H1 (cell line): ENCODE measurements around the gene NELFE. TPM values are rescaled to one million over a fixed set of nuclear protein-coding genes. Genes with fewer than 3 reads are reported as not detected.

ENCODE experiments used
- CTCF ChIA-PET: fragments of 300-600 bp; sonication (Branson Sonifier 250); formaldehyde crosslinking; loops from one replicate; lab custom pipeline; 2021; ENCODE audit not compliant: partially characterized antibody; lab: Charles Lee
- POLR2A ChIA-PET: fragments of 300-600 bp; sonication (Branson Sonifier 250); formaldehyde crosslinking; loops from one replicate; lab custom pipeline; 2021; ENCODE audit warnings: inconsistent platforms; ENCODE audit not compliant: partially characterized antibody; lab: Charles Lee
- DNase-seq, 2 experiments: peaks; one replicate each; pipeline versions ENCODE4 v3.0.0 to v3.0.0-alpha.2; 2010 to 2022; ENCODE audit warnings: low spot score in 2 of 2, low read depth in 1 of 2, mixed read lengths in 1 of 2
- FAIRE-seq: peaks from 2 replicates; lab custom pipeline; 2011; peaks lifted over from hg19 to GRCh38; lab: Jason Lieb, UNC
- H2AFZ ChIP-seq: 2 replicates; pipeline ENCODE4 v1.8.1; 2012; ENCODE audit warnings: low read length, inconsistent platforms
- H2AK5ac ChIP-seq: 2 replicates; pipeline ENCODE4 v1.6.1; 2013; ENCODE audit warnings: low read depth, low read length
- H2BK120ac ChIP-seq: replicated peaks from 2 replicates; pipeline ENCODE3; 2013; ENCODE audit warnings: low read depth, low read length, inconsistent platforms
- H2BK12ac ChIP-seq: 2 replicates; pipeline ENCODE4 v1.6.1; 2013; ENCODE audit warnings: low read depth, low read length
- H2BK15ac ChIP-seq: 2 replicates; pipeline ENCODE4 v1.6.1; 2013; ENCODE audit warnings: low read length
- H2BK20ac ChIP-seq: 2 replicates; pipeline ENCODE4 v1.6.1; 2013; ENCODE audit warnings: low read length
- H2BK5ac ChIP-seq: 2 replicates; pipeline ENCODE4 v1.6.1; 2013; ENCODE audit warnings: low read depth, low read length
- H3K14ac ChIP-seq: 2 replicates; pipeline ENCODE4 v1.6.1; 2013; ENCODE audit warnings: inconsistent platforms; ENCODE audit not compliant: insufficient read length
- H3K18ac ChIP-seq: 2 replicates; pipeline ENCODE4 v1.6.1; 2013; ENCODE audit warnings: low read length; ENCODE audit errors: extremely low read depth
- H3K23ac ChIP-seq: 2 replicates; pipeline ENCODE4 v1.6.1; 2013; ENCODE audit warnings: inconsistent platforms; ENCODE audit not compliant: insufficient read length
- H3K23me2 ChIP-seq: 2 replicates; pipeline ENCODE4 v1.6.1; 2013; ENCODE audit warnings: low read depth, low read length
- H3K27ac ChIP-seq: 2 replicates; pipeline ENCODE4 v1.6.1; 2011; ENCODE audit warnings: low read depth, low read length, inconsistent platforms
- H3K27me3 ChIP-seq, 4 experiments: replicated peaks in 1 of 4; 1 replicate in 1 of 4; 2 replicates in 3 of 4; pipeline versions ENCODE4 v1.6.1 to v1.8.1; 2011 to 2013; ENCODE audit warnings: low read length in 3 of 4, mild to moderate bottlenecking in 3 of 4, inconsistent platforms in 2 of 4, mixed read lengths in 2 of 4, moderate library complexity in 1 of 4; ENCODE audit not compliant: control insufficient read depth in 3 of 4, insufficient read depth in 3 of 4; ENCODE audit errors: extremely low read depth in 1 of 4
- H3K36me3 ChIP-seq, 4 experiments: 2 replicates each; pipeline versions ENCODE4 v1.6.1 to v1.8.1; 2011 to 2013; ENCODE audit warnings: mild to moderate bottlenecking in 4 of 4, low read length in 3 of 4, moderate library complexity in 2 of 4, control low read depth in 1 of 4, inconsistent platforms in 1 of 4; ENCODE audit not compliant: insufficient read depth in 4 of 4, control insufficient read depth in 2 of 4
- H3K4ac ChIP-seq: replicated peaks from 2 replicates; pipeline ENCODE3; 2013; ENCODE audit warnings: low read length, low read depth, mixed read lengths, inconsistent platforms; ENCODE audit not compliant: insufficient read length
- H3K4me1 ChIP-seq, 4 experiments: replicated peaks in 1 of 4; 1 replicate in 1 of 4; 2 replicates in 3 of 4; pipeline versions ENCODE4 v1.6.1 to v1.8.1; 2011 to 2013; ENCODE audit warnings: low read length in 3 of 4, inconsistent platforms in 2 of 4, mixed read lengths in 1 of 4; ENCODE audit not compliant: insufficient read depth in 4 of 4, control insufficient read depth in 3 of 4
- H3K4me2 ChIP-seq, 2 experiments: 2 replicates each; pipeline versions ENCODE4 v1.6.1 to v1.8.1; 2011 to 2013; ENCODE audit warnings: low read depth in 2 of 2, low read length in 2 of 2, control low read depth in 1 of 2, inconsistent platforms in 1 of 2, mild to moderate bottlenecking in 1 of 2; ENCODE audit not compliant: insufficient read depth in 1 of 2
- H3K4me3 ChIP-seq, 4 experiments: fragments of 200-600, 300-600 bp in 1 of 4; sonication (generic), shearing (Covaris generic), sonication (Bioruptor Twin) in 1 of 4; 2 replicates each; pipeline versions ENCODE4 v1.5.1 to v1.8.1; 2011 to 2016; ENCODE audit warnings: low read length in 4 of 4, low read depth in 3 of 4, control low read depth in 2 of 4, inconsistent platforms in 2 of 4, mild to moderate bottlenecking in 2 of 4, mixed read lengths in 1 of 4, moderate library complexity in 1 of 4; ENCODE audit not compliant: insufficient read depth in 2 of 4; ENCODE audit errors: extremely low read depth in 1 of 4
- H3K56ac ChIP-seq: replicated peaks from 2 replicates; pipeline ENCODE3; 2013; ENCODE audit warnings: low read depth, mild to moderate bottlenecking, mixed read lengths, low read length, inconsistent platforms; ENCODE audit not compliant: insufficient read length
- H3K79me1 ChIP-seq: 2 replicates; pipeline ENCODE4 v1.6.1; 2013; ENCODE audit warnings: low read depth, low read length, control low read depth
- H3K79me2 ChIP-seq, 2 experiments: 2 replicates each; pipeline versions ENCODE4 v1.6.1 to v1.8.1; 2012 to 2013; ENCODE audit warnings: low read length in 2 of 2, mild to moderate bottlenecking in 2 of 2, inconsistent platforms in 1 of 2; ENCODE audit not compliant: insufficient read depth in 2 of 2, control insufficient read depth in 1 of 2
- H3K9ac ChIP-seq, 4 experiments: replicated peaks in 1 of 4; 1 replicate in 1 of 4; 2 replicates in 3 of 4; pipeline versions ENCODE4 v1.6.1 to v1.8.1; 2011 to 2013; ENCODE audit warnings: low read depth in 3 of 4, low read length in 3 of 4, control low read depth in 2 of 4, mild to moderate bottlenecking in 2 of 4, moderate library complexity in 2 of 4, inconsistent platforms in 1 of 4; ENCODE audit errors: extremely low read depth in 1 of 4
- H3K9me3 ChIP-seq, 2 experiments: 2 replicates each; pipeline versions ENCODE4 v1.6.1 to v1.8.1; 2012 to 2013; ENCODE audit warnings: mild to moderate bottlenecking in 2 of 2, moderate library complexity in 2 of 2, control low read depth in 1 of 2, inconsistent platforms in 1 of 2, low read depth in 1 of 2, low read length in 1 of 2, mixed read lengths in 1 of 2; ENCODE audit not compliant: insufficient read depth in 2 of 2
- H4K20me1 ChIP-seq, 2 experiments: replicated peaks in 1 of 2; 2 replicates each; pipeline versions ENCODE3 to v1.8.1; 2011 to 2013; ENCODE audit warnings: inconsistent platforms in 2 of 2, low read length in 2 of 2, mild to moderate bottlenecking in 1 of 2; ENCODE audit not compliant: insufficient read depth in 2 of 2, control insufficient read depth in 1 of 2
- H4K5ac ChIP-seq: 2 replicates; pipeline ENCODE4 v1.6.1; 2013; ENCODE audit warnings: low read length, low read depth, mixed read lengths, inconsistent platforms; ENCODE audit not compliant: insufficient read length
- H4K8ac ChIP-seq: 2 replicates; pipeline ENCODE4 v1.8.0; 2013; ENCODE audit warnings: mild to moderate bottlenecking, moderate library complexity, low read length, inconsistent platforms; ENCODE audit not compliant: insufficient read depth; ENCODE audit errors: extremely low read depth
- H4K91ac ChIP-seq: replicated peaks from 2 replicates; pipeline ENCODE3; 2013; ENCODE audit warnings: low read length, mixed read lengths, inconsistent platforms; ENCODE audit not compliant: insufficient read length
- BRCA1 ChIP-seq: IDR thresholded peaks from 2 replicates; pipeline ENCODE4 v1.6.1; 2012; ENCODE audit warnings: low read depth, low read length, improper control_type of control experiment
- CHD2 ChIP-seq: IDR thresholded peaks from 2 replicates; pipeline ENCODE4 v1.6.1; 2012; ENCODE audit warnings: low read length, improper control_type of control experiment
- CREB1 ChIP-seq: IDR thresholded peaks from 2 replicates; pipeline ENCODE4 v1.6.1; 2012; ENCODE audit warnings: inconsistent platforms
- CTBP2 ChIP-seq: IDR thresholded peaks from 2 replicates; pipeline ENCODE4 v1.7.0; 2011; ENCODE audit warnings: borderline replicate concordance, mild to moderate bottlenecking, moderate library complexity, mixed read lengths, low read length; ENCODE audit not compliant: insufficient read depth, insufficient read length
- EP300 ChIP-seq, 2 experiments: IDR thresholded peaks; 1 replicate in 1 of 2; 2 replicates in 1 of 2; pipeline ENCODE4 v1.6.1; 2011 to 2012; ENCODE audit warnings: low read depth in 2 of 2, low read length in 2 of 2, mild to moderate bottlenecking in 2 of 2, borderline replicate concordance in 1 of 2, inconsistent platforms in 1 of 2, moderate library complexity in 1 of 2
- HDAC2 ChIP-seq, 2 experiments: fragments of 300-600 bp in 1 of 2; sonication (generic) in 1 of 2; IDR thresholded peaks; 2 replicates each; pipeline ENCODE4 v1.6.1; 2011 to 2012; ENCODE audit warnings: low read depth in 2 of 2, low read length in 2 of 2, mild to moderate bottlenecking in 2 of 2, moderate library complexity in 2 of 2, borderline replicate concordance in 1 of 2, inconsistent platforms in 1 of 2
- POLR2AphosphoS5 ChIP-seq: IDR thresholded peaks from 2 replicates; pipeline ENCODE4 v1.6.1; 2011; ENCODE audit warnings: low read depth, low read length
- WGBS, 2 experiments: shearing (Covaris generic) in 1 of 2; methylation state at CpG; one replicate each; pipeline versions ENCODE4 v1.1.6 to v1.1.7; 2013 to 2015; ENCODE audit warnings: low lambda C conversion rate in 2 of 2, mixed read lengths in 2 of 2, inconsistent platforms in 1 of 2, low coverage in 1 of 2, missing lambda C conversion rate in 1 of 2; ENCODE audit not compliant: insufficient replicate concordance in 2 of 2, insufficient coverage in 1 of 2, insufficient read length in 1 of 2; ENCODE audit errors: extremely low coverage in 1 of 2, missing lambda C conversion rate in 1 of 2; 5-methylcytosine and 5-hydroxymethylcytosine counted together
- polyA plus RNA-seq, 7 experiments: library from polyadenylated mRNA; depleted of rRNA in 3 of 7; stranded (reverse) in 5 of 7; unstranded in 2 of 7; fragments of >200 nt in 5 of 7; fragments of 200-250 nt in 2 of 7; gene quantifications; 1 replicate in 5 of 7; 2 replicates in 1 of 7; 4 replicates in 1 of 7; pipeline versions ENCODE4 v1.2.1 to v1.2.3, GENCODE V29; 2011 to 2013; ENCODE audit warnings: missing spikeins in 2 of 7, mixed read lengths in 2 of 7
- total RNA-seq: library from RNA; stranded (reverse); fragmentation: NEBNext Ultra II Directional; extraction: Animal tissue kit (Norgen Biotek cat#: 25700); gene quantifications from 2 replicates; pipeline ENCODE4 v1.2.1, GENCODE V29; 2021
- TF ChIP-seq, protein P1 (sequence below): IDR thresholded peaks from 2 replicates; pipeline ENCODE4 v1.6.1; 2011; ENCODE audit warnings: low read depth, mild to moderate bottlenecking, low read length; ENCODE audit not compliant: insufficient read depth
- TF ChIP-seq, protein P2 (sequence below): IDR thresholded peaks from 2 replicates; pipeline ENCODE4 v1.6.1; 2012; ENCODE audit warnings: inconsistent platforms

NELFE gene
- total and polyA plus RNA-seq, 2 of the 8 experiments (the other 6 are each of a cell fraction or from before 2014, with no cell fraction given) = 49.2 to 71.5 TPM

DNA sequence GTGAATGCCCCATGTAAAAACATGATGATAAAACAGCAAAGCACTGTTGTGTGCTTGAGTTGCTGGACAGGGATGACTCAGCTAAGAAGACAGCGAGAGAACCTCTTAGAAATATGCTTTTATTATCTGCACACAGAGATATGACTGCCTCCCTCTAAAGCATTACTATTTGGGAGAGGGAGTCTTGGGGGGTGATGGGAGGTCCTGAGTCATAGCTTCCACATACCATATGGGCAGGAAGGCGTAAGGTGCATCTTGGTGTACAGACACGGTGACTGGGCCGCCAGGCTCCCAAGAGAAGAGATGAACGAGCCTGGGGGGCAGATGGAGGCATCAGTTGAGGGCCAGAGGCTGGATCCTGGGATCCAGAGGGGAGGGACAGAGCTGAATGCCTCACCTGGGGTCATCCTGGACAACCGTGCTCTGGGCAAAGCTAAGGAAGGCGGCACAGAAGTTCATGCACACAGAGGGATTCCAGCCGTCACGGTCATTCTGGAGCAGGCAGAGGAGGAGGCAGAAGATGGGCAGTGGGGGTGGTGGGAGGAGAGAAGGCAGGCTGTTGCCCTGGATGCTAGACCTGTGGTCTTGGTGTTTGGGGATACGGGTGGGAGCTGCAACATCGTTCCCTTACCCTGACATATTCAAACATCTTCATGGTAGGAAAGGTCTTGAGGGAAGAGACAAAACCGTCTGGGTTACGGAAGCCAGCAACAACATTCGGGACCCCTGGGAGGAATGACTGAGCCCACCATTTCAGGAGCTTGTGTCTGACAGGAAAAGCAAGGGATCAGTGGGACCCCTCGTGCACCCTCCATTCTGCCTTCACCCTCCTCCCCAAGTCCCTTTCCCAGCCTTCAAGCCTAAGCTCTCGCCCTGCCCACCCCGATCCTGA, 11.2 kb upstream of the NELFE start:
- Histone ChIP-seq H2BK12ac (no peak overlapping the region), H2BK20ac (no peak overlapping the region), H3K4me3 (no peak overlapping the region), H3K18ac (no peak overlapping the region), H3K79me2 (peaks cover 0 to 11% of the 10 kb centered on the region in 2 experiments; a peak in 1 of 4 replicates), H3K4me1 (peaks cover 0 to 9% (median 5%) of the 10 kb centered on the region in 4 experiments; a peak in 5 of 7 replicates), H3K36me3 (peaks cover 10 to 42% (median 29%) of the 10 kb centered on the region in 4 experiments), H2AFZ (no peak overlapping the region), H3K9ac (no peak overlapping the region), H3K4ac (no peak overlapping the region), H3K14ac (no peak overlapping the region), H3K27me3 (no peaks in the 10 kb centered on the region; a peak in 1 of 7 replicates), H2BK120ac (no peak overlapping the region), H3K27ac (no peak overlapping the region), H2BK15ac (no peak overlapping the region), H3K4me2 (no peak overlapping the region; a peak in 1 of 4 replicates), H3K9me3 (no peaks in the 10 kb centered on the region), H4K5ac (no peak overlapping the region), H3K56ac (no peak overlapping the region), H2AK5ac (no peak overlapping the region), H4K91ac (no peak overlapping the region), H3K23me2 (peaks cover 13% of the 10 kb centered on the region), H4K8ac (no peak overlapping the region), H2BK5ac (no peak overlapping the region), H4K20me1 (peaks cover 0 to 3% of the 10 kb centered on the region in 2 experiments), H3K79me1 (peaks cover 4% of the 10 kb centered on the region; the same call in 1 of the 2 replicates), H3K23ac (no peak overlapping the region)
- 87% methylated on average over 17 of the region's 17 CpGs; no CpG with 5 or more reads in 1 of the 2 experiments for WGBS, 2 experiments
- FAIRE-seq (no peak), DNase-seq (no peak)
- ChIA-PET CTCF (interaction anchor here (0.6 to 10.2 kb wide), 5 partner anchors 10 to 419 kb away, joined by 3 to 84 read pairs (median 4); no protein-coding TSS in a partner anchor), POLR2A (interaction anchor here (0.7 to 15.3 kb wide), 10 partner anchors 15 to 296 kb away, joined by 3 to 279 read pairs (median 4); partner anchors contain the start of genes CFB, EHMT2, NELFE and SKIC2)
- TF ChIP-seq BRCA1 (no peak), CREB1 (no peak), CTBP2 (no peak), POLR2AphosphoS5 (no peak), EP300 (IDR thresholded peaks at IDR 0.05; ENCODE audit: borderline replicate concordance in 1 of 2, low read depth in 2 of 2, low read length in 2 of 2) (no peak), CHD2 (no peak), HDAC2 (IDR thresholded peaks at IDR 0.05; ENCODE audit: borderline replicate concordance in 1 of 2, low read depth in 2 of 2, low read length in 2 of 2) (no peak)
- TF ChIP-seq, protein P1, sequence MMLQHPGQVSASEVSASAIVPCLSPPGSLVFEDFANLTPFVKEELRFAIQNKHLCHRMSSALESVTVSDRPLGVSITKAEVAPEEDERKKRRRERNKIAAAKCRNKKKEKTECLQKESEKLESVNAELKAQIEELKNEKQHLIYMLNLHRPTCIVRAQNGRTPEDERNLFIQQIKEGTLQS = no peak
- TF ChIP-seq, protein P2, sequence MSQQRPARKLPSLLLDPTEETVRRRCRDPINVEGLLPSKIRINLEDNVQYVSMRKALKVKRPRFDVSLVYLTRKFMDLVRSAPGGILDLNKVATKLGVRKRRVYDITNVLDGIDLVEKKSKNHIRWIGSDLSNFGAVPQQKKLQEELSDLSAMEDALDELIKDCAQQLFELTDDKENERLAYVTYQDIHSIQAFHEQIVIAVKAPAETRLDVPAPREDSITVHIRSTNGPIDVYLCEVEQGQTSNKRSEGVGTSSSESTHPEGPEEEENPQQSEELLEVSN = no peak
